ENCODE data around the gene SULT1A1.
"Not testable (repeated sequence)": the region's sequence is repeated elsewhere in the genome, so short reads cannot be mapped to it uniquely, and the experiment has no call there.

The SULT1A1 gene

GRCh38 chr16:28608867-28609596 lies 812 bp downstream of the SULT1A1 start:
- DNase-seq, ATAC-seq: not testable (repeated sequence)

DNA sequence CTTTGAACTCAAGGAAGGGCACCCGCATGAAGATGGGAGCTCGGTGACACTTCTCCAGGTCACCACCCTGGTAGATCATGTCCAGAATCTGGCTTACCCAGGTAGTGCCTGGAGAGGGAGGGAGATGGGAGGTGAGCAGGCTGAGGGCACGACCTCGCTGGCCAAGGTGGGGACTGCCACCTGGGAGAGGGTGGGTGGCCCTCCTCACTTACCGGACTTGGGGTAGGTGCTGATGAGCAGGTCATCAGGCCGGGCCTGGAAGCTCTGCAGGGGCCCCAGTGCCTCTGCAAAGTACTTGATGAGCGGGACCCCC lies 1.4 kb downstream of the SULT1A1 start:
- DNase-seq, ATAC-seq: not testable (repeated sequence)

GRCh38 chr16:28607681-28608495 lies 2.0 kb downstream of the SULT1A1 start:
- DNase-seq, ATAC-seq: not testable (repeated sequence)

GRCh38 chr16:28607116-28607623 lies 2.7 kb downstream of the SULT1A1 start:
- DNase-seq (no peak), ATAC-seq (no peak)

GRCh38 chr16:28606291-28607115 lies 3.3 kb downstream of the SULT1A1 start:
- DNase-seq (no peak), ATAC-seq (no peak)

DNA sequence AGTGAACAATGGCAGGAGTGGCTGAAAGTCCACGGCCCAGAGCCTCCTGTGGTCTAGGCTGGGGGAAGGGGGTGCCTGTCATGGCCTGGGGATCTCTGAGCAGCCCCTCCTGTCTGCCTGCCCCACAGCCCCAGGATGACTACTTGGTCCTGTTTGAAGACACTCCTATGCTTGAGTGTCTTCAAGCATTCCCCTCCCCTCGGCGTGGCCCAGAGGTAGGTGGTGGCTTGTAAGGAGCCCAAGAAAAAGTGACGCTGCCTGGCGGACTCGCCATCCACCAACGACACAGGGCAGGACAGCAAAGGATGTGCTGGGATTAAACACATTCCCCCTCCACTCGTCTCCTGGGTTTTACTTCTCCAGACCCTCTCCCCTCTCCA lies 5.7 kb downstream of the SULT1A1 start:
- ATAC-seq = no peak
- no peak for DNase-seq

DNA sequence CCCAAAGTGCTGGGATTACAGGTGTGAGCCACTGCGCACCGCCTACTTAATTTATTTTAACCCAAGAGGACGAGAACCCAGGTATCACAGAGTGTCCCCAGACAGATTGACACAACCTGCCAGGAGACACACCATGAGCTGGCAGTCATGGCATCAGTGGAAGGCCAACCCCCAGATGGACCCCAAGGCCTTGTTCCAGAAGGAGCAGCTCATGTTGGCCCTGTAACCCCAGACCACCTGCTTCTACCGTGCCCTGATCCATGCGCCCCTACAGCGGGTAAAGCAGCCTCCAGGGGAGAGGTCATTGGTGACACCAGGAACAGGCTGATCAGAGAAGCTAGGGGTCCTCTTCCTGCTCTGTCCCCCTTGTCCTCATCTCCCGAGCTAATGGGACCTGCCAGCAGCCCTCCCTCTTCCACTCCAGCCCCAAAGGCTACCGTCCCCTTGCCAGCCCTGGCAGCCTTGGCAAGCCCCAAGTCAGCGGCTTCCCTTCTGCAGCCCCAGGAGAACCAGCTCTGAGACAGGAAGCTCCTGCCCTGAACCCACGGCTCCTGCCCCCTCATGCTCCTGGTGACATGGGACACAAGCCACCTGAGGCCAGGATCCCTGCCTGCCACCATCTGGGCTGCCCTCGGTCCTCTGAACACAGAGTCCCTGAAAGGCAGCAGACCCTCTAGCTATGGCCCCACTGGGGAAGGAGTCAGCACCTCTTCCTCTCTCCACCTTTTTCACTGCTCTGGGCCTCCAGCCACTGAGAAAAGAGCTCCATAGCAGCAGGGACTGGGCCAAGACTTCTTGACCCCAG lies 6.3 kb downstream of the SULT1A1 start:
- DNase-seq = no peak
- no peak for ATAC-seq

GRCh38 chr16:28602529-28602928 lies 7.3 kb downstream of the SULT1A1 start:
- DNase-seq (no peak), ATAC-seq (no peak)

- ATAC-seq, DNase-seq: not testable (repeated sequence)
Measured at GRCh38 chr16:28602062-28602461, 7.8 kb downstream of the SULT1A1 start.

- not testable (repeated sequence) for ATAC-seq, DNase-seq
Measured at GRCh38 chr16:28601589-28601988, 8.3 kb downstream of the SULT1A1 start.

DNA sequence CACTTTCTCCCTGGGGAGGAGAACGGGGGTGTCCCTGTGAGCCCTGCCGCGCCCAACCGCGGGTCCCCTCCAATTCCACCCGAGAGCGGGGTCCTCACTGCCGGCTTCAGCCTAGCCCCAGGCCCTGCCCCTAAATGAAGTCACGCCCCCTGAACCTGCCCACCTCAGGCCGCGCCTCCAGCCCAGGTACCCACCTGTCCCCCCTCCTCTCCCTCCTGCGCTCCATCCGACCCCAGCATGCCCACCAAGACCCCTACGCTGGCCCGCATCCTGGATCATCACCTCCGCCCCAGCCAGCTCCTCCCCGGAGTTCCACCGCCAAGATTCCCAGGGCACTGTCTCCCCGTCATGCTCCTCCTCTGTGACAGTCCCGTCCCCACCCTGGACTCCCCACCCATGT lies 8.9 kb downstream of the SULT1A1 start:
- not testable (repeated sequence) for DNase-seq, ATAC-seq

DNA sequence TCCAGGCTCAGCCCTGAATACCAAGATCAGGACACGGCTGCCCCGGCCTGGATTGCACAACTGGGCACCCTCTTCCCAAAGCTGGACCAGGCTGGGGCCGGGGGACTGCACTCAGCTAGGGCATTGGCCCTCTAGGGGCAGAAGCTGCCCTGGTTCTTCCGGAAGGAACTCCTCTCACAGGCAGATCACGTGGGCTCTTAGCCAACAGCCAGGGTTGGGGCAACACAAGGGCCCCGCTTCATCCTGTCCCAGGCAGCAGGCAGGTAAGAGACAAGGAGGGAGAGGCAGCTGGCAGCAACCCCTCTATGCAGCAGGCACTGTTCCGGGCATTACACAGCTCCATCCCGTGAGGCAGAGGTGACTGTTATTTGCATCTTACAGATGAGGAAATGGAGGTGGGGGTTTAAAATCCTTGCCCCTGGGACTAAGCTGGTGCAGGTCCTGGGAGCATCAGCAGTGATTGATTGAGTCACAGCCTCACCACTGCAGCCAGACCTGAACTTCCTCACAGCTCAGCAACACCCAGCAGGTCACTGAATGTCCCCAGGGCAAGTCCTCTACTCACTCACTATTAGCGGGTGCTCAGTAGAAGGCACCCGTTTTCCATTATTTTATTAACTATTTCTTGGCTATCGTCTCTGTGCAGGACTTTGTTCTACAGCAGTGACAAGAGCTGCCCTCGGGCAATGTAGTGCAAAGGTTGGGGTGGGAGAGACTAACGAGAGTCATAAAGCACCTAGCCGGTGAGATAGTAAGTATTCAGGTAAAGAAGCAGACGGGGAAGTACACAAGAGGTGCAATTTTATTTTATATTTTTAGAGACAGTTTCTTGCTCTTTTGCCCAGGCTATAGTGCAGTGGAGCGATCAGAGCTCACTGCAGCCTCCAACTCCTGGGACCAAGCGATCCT lies 10.2 kb downstream of the SULT1A1 start:
- peak; percentile 70 for ATAC-seq
- DNase-seq = not testable (repeated sequence)

DNA sequence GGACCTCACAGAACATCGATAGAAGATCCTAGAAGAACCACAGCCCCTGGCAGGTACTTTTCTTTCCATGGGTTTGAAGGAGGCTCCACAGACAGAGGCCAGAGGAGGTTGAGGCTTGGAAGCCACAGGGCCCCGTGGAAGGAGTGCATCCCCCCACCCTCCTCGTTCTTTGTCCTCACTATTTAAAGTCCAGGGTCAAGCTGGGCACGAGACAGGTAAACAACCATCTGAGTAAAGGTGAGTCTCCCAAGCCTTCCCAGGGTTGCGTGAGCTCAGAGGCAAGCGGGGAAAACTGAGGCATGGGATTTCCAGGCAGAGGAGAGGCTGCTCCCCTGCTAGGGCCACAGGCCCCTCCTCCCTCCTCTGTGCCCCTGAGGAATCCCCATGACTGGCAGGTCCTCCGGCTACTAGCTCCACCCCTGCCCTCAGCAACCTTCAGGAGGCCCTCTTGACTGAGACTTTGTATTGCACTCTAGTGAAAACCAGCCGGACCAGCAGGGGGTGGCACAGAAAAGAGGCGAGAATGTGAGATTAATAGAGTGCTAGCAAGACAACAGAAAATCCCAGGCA lies 12.1 kb downstream of the SULT1A1 start:
- ATAC-seq (no peak), DNase-seq (no peak)

- no peak for ATAC-seq
- DNase-seq = no peak
Measured at GRCh38 chr16:28596840-28597691, 12.8 kb downstream of the SULT1A1 start, which contains the start of gene SULT1A2. SULT1A2 (minus strand) TSS chr16:28597050; CDS start chr16:28595930, 1,120 bp downstream.

GRCh38 chr16:28596115-28596630 lies 13.7 kb downstream of the SULT1A1 start:
- DNase-seq (no peak), ATAC-seq (no peak)

DNA sequence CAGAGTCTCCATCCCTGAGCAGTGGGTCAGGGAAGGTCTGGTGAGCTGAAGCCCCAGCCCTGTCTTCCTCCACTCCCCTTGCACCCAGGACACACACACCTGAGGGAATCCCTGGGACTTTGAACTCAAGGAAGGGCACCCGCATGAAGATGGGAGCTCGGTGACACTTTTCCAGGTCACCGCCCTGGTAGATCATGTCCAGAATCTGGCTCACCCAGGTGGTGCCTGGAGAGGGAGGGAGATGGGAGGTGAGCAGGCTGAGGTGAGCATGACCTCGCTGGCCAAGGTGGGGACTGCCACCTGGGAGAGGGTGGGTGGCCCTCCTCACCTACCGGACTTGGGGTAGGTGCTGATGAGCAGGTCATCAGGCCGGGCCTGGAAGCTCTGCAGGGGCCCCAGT lies 14.4 kb downstream of the SULT1A1 start:
- not testable (repeated sequence) for ATAC-seq, DNase-seq

GRCh38 chr16:28592979-28593553 lies 16.8 kb downstream of the SULT1A1 start:
- ATAC-seq (no peak), DNase-seq (no peak)

GRCh38 chr16:28592511-28592910 lies 17.3 kb downstream of the SULT1A1 start:
- no peak for ATAC-seq
- no peak for DNase-seq

All from stimulated activated naive CD8-positive, alpha-beta T cell treated with anti-CD3 and anti-CD28 coated beads, Interleukin-15, Interleukin-2, amounts not matched to agents 100 U/mL and 50 U/mL, for 24 hours (primary cell).